Central memory CD8-positive, alpha-beta T cell (primary cell): ENCODE measurements around the gene SLC5A10.
A peak's percentile ranks its signal among the peaks of the same experiment; 100 is the strongest.
"Not testable (repeated sequence)": the region's sequence is repeated elsewhere in the genome, so short reads cannot be mapped to it uniquely, and the experiment has no call there.

Experiments
- ATAC-seq: fragments of 150-1000 bp; cut with Tn5 transposase; replicated peaks from 2 replicates; pipeline ENCODE4 v1.10.0; 2022; ENCODE audit warnings: mild to moderate bottlenecking, moderate FRiP score, moderate number of reproducible peaks; ENCODE audit not compliant: poor library complexity, severe bottlenecking; ENCODE audit errors: extremely low read depth
- DNase-seq, 2 donors: peaks; one replicate each; pipeline ENCODE4 v3.0.0; 2021; ENCODE audit warnings: low spot score in 2 of 2
- H3K27ac Mint-ChIP-seq: one replicate; pipeline ENCODE4 v1.8.0; 2022; ENCODE audit warnings: low read depth, mild to moderate bottlenecking, moderate library complexity, mixed read lengths
- H3K27me3 Mint-ChIP-seq: one replicate; pipeline ENCODE4 v1.8.0; 2022; ENCODE audit warnings: mixed read lengths
- H3K36me3 Mint-ChIP-seq: one replicate; pipeline ENCODE4 v1.8.0; 2022; ENCODE audit warnings: mild to moderate bottlenecking, moderate library complexity, mixed read lengths; ENCODE audit not compliant: insufficient read depth
- H3K4me1 Mint-ChIP-seq: one replicate; pipeline ENCODE4 v1.8.0; 2022; ENCODE audit warnings: mixed read lengths
- H3K4me3 Mint-ChIP-seq: one replicate; pipeline ENCODE4 v1.8.0; 2022; ENCODE audit warnings: mild to moderate bottlenecking, moderate library complexity, mixed read lengths
- H3K9me3 Mint-ChIP-seq: one replicate; pipeline ENCODE4 v1.8.0; 2022; ENCODE audit warnings: mixed read lengths

SLC5A10 gene

DNA sequence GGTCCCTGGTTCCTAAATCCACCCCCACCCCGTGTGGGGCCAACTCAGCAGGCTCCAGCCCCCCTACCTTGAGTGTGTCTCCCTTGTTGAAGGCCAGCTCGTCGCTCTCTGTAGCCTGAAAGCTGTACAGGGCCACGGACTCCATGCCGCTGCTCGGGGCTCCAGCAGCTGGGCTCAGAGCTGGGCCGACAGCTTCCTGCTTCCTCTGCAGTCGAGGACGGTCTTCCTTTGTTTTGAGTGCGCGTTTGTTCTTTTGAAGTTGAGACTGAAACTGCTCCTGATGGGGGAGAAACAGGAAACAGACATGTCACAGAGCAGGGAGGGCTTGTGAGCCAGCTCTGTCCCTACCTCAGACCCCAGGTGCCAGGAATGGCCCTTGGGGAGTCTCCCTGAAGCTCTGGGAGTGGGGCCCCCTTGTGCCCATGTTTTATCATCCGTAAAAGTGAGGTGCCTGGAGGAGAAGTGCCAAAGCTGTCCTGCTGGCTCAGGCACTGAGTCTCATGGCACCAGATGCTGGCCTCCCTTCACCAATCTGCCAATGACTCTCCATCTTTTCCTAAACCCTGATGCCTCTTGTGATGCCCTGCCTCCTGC is 94.9 kb downstream of the SLC5A10 start, which contains the start of gene GRAP:
GRAP (minus strand) TSS at position 176 of the 594 bp plus-strand sequence; CDS start at position 145, 31 bp downstream.
- ATAC-seq: peak; percentile 94
- not testable (repeated sequence) for H3K4me1 Mint-ChIP-seq, H3K9me3 Mint-ChIP-seq, H3K36me3 Mint-ChIP-seq, H3K27me3 Mint-ChIP-seq, H3K27ac Mint-ChIP-seq, H3K4me3 Mint-ChIP-seq, DNase-seq

DNA sequence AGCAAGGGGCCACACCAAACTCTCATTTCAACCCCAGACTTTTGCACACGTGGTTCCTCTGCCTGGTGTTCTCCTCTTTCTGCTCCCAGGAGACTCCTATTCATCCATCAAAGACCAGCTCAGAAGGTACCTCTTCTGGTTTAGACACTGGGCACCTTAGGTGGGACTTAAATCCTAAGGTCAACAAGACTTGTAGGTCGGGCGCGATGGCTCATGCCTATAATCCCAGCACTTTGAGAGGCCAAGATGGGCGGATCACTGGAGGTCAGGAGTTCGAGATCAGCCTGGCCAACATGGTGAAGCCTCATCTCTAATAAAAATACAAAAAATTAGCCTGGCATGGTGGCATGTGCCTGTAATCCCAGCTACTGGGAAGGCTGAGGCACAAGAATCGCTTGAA is 95.5 kb downstream of the SLC5A10 start:
- not testable (repeated sequence) for H3K4me1 Mint-ChIP-seq, H3K27ac Mint-ChIP-seq, H3K36me3 Mint-ChIP-seq, DNase-seq, H3K4me3 Mint-ChIP-seq, H3K9me3 Mint-ChIP-seq, ATAC-seq, H3K27me3 Mint-ChIP-seq

DNA sequence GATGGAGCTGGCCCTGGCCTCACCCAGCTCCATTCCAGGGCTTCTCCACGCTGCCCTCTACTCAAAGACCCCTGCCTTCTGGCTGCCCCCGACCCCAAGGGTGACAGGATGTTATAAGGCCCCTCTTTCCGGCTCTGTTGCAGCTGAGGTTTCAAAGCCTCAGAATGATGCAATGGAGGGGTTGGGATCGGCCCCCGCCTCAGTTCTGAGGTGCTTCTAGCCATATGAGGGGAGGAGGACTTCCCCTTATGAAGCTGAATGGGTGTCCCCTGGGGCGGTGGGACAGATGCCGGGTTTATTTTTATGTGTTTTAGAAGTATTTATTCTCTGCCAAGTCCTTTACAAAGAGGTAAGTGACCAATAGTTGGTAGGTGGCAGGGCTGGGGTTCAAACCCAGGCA is 96.9 kb downstream of the SLC5A10 start:
- not testable (repeated sequence) for DNase-seq, H3K27ac Mint-ChIP-seq, ATAC-seq, H3K4me1 Mint-ChIP-seq, H3K36me3 Mint-ChIP-seq, H3K4me3 Mint-ChIP-seq, H3K27me3 Mint-ChIP-seq, H3K9me3 Mint-ChIP-seq

DNA sequence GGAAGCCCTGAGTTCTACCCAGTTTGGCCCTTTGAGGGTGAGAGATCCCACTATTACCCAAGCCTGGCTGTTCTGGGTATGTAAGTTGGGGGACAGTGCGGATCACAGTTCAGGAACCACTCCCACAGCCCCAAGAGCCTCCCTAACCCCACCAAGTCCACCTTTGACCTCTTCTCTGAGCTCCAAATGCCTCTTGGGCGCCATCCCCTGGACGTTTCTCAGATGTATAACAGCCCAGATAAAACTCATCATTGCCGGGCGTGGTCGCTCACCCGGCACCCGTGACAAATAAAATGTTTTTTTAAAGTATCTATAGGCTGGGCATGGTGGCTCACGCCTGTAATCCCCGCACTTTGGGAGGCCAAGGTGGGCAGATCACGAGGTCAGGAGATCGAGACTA is 103.5 kb downstream of the SLC5A10 start:
- ATAC-seq: peak; percentile 90
- H3K4me1 Mint-ChIP-seq, DNase-seq, H3K9me3 Mint-ChIP-seq, H3K4me3 Mint-ChIP-seq, H3K27ac Mint-ChIP-seq, H3K36me3 Mint-ChIP-seq, H3K27me3 Mint-ChIP-seq: not testable (repeated sequence)

DNA sequence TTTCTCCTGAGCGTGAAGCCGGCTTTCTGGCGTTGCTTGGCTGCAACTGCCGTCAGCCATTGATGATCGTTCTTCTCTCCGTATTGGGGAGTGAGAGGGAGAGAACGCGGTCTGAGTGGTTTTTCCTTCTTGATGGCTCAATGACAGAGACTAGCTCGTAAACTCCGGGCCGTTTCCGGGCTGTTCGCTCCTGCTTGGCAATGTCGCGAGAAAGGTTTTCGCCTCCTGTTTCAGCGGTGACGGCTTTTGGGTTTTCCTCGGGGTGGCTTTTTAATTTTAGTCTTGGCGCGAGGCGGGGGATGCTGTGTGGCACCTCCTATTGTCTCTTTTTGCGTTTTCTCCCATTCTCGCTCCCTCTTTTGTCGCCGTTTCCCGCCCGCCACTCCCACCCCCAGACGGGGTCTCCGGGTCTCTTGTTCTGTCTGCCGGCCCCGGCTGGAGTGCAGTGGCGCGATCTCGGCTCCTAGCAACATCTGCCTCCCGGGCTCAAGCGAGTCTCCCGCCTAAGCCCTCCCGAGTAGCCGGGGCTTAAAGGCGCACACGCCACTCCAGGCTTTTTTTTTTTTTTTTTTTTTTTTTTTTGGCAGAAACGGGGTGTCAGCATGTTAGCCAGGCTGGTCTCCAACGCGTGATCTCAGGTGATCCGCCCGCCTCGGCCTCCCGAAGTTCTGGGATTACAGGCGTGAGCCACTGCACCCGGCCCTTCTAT is 110.2 kb downstream of the SLC5A10 start:
- H3K36me3 Mint-ChIP-seq, H3K9me3 Mint-ChIP-seq, H3K27me3 Mint-ChIP-seq, H3K27ac Mint-ChIP-seq, H3K4me1 Mint-ChIP-seq, H3K4me3 Mint-ChIP-seq: not testable (repeated sequence)
- peak in 1 of 2 donors; percentile 86 for DNase-seq
- ATAC-seq: peak; percentile 59

DNA sequence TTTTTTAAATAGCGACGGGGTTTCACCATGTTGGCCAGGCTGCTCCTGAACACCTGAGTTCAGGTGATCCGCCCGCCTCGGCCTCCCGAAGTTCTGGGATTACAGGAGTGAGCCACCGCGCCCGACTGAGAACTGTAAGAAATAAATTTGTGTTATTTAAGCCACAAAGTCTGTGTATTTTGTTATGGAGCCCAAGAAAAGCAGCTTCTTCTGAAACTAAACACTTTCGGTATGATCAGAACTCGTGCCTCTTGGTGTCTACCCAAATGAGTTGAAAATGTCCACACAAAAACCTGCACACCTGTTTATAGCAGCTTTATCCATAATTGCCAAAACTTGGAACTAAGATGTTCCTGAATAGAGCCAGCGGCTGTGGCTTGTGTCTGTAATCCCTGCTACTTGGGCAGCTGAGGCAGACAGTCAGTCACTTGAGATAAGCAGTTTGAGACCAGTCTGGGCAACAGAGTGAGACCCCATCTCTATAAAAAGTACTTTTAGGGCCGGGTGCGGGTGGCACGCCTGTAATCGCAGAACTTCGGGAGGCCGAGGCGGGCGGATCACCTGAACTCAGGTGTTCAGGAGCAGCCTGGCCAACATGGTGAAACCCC is 110.9 kb downstream of the SLC5A10 start:
- not testable (repeated sequence) for H3K9me3 Mint-ChIP-seq, DNase-seq, H3K4me1 Mint-ChIP-seq, H3K4me3 Mint-ChIP-seq, H3K36me3 Mint-ChIP-seq, H3K27me3 Mint-ChIP-seq
- peak; percentile 52 for ATAC-seq
- H3K27ac Mint-ChIP-seq: peak overlapping the region; percentile 80

DNA sequence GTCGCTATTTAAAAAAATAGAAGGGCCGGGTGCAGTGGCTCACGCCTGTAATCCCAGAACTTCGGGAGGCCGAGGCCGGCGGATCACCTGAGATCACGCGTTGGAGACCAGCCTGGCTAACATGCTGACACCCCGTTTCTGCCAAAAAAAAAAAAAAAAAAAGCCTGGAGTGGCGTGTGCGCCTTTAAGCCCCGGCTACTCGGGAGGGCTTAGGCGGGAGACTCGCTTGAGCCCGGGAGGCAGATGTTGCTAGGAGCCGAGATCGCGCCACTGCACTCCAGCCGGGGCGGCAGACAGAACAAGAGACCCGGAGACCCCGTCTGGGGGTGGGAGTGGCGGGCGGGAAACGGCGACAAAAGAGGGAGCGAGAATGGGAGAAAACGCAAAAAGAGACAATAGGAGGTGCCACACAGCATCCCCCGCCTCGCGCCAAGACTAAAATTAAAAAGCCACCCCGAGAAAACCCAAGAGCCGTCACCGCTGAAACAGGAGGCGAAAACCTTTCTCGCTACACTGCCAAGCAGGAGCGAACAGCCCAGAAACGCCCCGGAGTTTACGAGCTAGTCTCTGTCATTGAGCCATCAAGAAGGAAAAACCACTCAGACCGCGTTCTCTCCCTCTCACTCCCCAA is 111.5 kb downstream of the SLC5A10 start:
- not testable (repeated sequence) for H3K9me3 Mint-ChIP-seq, H3K4me1 Mint-ChIP-seq, H3K36me3 Mint-ChIP-seq, H3K27me3 Mint-ChIP-seq
- peak overlapping the region; percentile 80 for H3K27ac Mint-ChIP-seq
- DNase-seq (peak; percentile 66 to 77), ATAC-seq (peak; percentile 27)
- H3K4me3 Mint-ChIP-seq: peak overlapping the region; percentile 61

DNA sequence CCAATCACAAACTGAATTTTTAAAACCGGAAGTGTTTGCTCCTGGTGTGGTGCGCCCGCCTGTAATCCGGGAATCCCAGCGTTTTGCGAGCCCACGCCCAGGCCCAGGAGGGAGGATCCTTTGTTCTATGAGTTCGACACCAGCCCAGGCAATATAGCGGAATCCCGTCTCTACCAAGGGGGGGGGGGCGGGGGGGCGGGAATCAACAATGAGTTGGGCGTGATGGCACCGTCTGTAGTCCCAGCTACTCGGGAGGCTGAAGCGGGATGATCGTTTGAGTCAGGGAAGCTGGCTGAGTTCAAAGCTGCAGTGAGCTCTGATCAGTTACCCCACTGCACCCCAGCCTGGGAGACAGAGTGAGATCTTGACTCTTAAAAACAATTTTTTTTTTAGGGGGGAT is 112.4 kb downstream of the SLC5A10 start:
- DNase-seq, H3K27me3 Mint-ChIP-seq: not testable (repeated sequence)
- peak overlapping the region; percentile 49 for H3K4me3 Mint-ChIP-seq

DNA sequence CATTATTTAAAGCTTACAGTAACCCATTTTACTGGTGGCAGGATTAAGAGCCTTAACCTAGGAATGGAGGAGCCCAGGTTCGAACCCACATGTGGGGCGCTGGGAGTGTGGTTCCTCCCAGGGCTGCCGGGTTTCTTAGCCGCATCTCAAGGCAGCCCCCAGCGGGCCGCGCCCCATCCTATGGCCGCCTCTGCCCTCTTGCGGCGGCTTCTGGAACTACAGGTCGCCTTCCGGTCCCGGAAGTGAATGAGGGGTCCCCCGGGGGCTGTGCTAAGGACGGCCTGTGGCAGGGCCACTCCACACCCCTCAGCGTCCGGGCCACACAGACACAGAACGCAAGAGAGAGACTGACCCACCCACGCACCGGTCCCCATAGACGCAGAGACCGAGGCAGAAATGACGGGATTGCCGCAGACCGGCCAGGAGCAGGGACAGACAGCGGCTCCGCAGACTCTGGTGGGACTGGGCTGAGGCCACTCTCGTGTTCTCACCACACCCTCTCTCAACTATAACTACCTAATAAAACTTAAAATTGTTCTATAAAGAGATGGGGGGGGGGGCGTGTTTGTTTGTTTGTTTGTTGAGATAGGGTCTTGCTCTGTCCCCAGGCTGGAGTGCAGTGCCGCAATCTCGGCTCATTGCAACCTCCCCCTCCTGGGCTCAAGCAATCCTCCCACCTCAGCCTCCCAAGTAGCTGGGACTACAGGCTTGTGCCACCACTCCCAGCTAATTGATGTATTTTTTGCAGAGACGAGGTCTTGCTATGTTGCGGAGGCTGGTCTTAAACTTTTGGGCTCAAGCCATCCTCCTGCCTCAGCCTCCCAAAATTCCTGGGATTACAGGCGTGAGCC is 118.6 kb downstream of the SLC5A10 start:
- H3K36me3 Mint-ChIP-seq, H3K4me3 Mint-ChIP-seq: not testable (repeated sequence)
- ATAC-seq: peak; percentile 96

More for the DNA sequence above, 112.4 kb downstream of the SLC5A10 start:
- not testable (repeated sequence) for H3K27ac Mint-ChIP-seq, H3K4me1 Mint-ChIP-seq, ATAC-seq, H3K9me3 Mint-ChIP-seq, H3K36me3 Mint-ChIP-seq

More for the DNA sequence above, 118.6 kb downstream of the SLC5A10 start:
- H3K27ac Mint-ChIP-seq, H3K4me1 Mint-ChIP-seq, H3K9me3 Mint-ChIP-seq, H3K27me3 Mint-ChIP-seq, DNase-seq: not testable (repeated sequence)
